Astrocyte (in vitro differentiated cells and primary cell): ENCODE results near the gene ATP6V1G2. TPM values are rescaled to one million over a fixed set of nuclear protein-coding genes. Genes with fewer than 3 reads are reported as not detected.

ENCODE experiments used
- DNase-seq: peaks from one replicate; pipeline ENCODE4 v3.0.0-alpha.2; 2010; ENCODE audit warnings: low read depth
- FAIRE-seq: peaks from 2 replicates; lab custom pipeline; 2011; peaks lifted over from hg19 to GRCh38; lab: Jason Lieb, UNC
- H2AFZ ChIP-seq: 2 replicates; pipeline ENCODE4 v1.6.0; 2012; ENCODE audit warnings: low read depth, low read length, inconsistent platforms
- H3K27ac ChIP-seq: 2 replicates; pipeline ENCODE4 v1.5.1; 2011; ENCODE audit warnings: low read depth, low read length, inconsistent platforms
- H3K27me3 ChIP-seq: 2 replicates; pipeline ENCODE4 v1.6.0; 2011; ENCODE audit warnings: low read length, inconsistent platforms; ENCODE audit not compliant: insufficient read depth
- H3K36me3 ChIP-seq: 2 replicates; pipeline ENCODE4 v1.5.1; 2011; ENCODE audit warnings: low read length, inconsistent platforms; ENCODE audit not compliant: insufficient read depth
- H3K4me1 ChIP-seq: 2 replicates; pipeline ENCODE4 v1.5.1; 2011; ENCODE audit warnings: low read length, inconsistent platforms; ENCODE audit not compliant: insufficient read depth
- H3K4me2 ChIP-seq: 2 replicates; pipeline ENCODE4 v1.6.0; 2012; ENCODE audit warnings: low read length, inconsistent platforms
- H3K4me3 ChIP-seq: 2 replicates; pipeline ENCODE4 v1.5.1; 2011; ENCODE audit warnings: low read depth, mild to moderate bottlenecking, low read length, inconsistent platforms; ENCODE audit not compliant: insufficient read depth
- H3K79me2 ChIP-seq: 2 replicates; pipeline ENCODE4 v1.6.0; 2012; ENCODE audit warnings: mild to moderate bottlenecking, low read length, inconsistent platforms; ENCODE audit not compliant: insufficient read depth
- H3K9ac ChIP-seq: 2 replicates; pipeline ENCODE4 v1.6.0; 2012; ENCODE audit warnings: mild to moderate bottlenecking, low read length, inconsistent platforms
- H3K9me3 ChIP-seq: 2 replicates; pipeline ENCODE4 v1.5.1; 2012; ENCODE audit warnings: low read depth, mild to moderate bottlenecking, low read length, inconsistent platforms; ENCODE audit not compliant: insufficient read depth
- H4K20me1 ChIP-seq: 2 replicates; pipeline ENCODE4 v1.6.0; 2012; ENCODE audit warnings: low read length, inconsistent platforms; ENCODE audit not compliant: insufficient read depth
- H3K27ac Mint-ChIP-seq: one replicate; pipeline ENCODE4 v1.8.0; 2021; ENCODE audit warnings: mild to moderate bottlenecking, mixed read lengths; ENCODE audit not compliant: unreplicated experiment
- H3K27me3 Mint-ChIP-seq: one replicate; pipeline ENCODE4 v1.8.0; 2021; ENCODE audit warnings: low read depth, mixed read lengths; ENCODE audit not compliant: unreplicated experiment
- H3K36me3 Mint-ChIP-seq: one replicate; pipeline ENCODE4 v1.8.0; 2021; ENCODE audit warnings: low read depth, mixed read lengths; ENCODE audit not compliant: unreplicated experiment
- H3K4me1 Mint-ChIP-seq: one replicate; pipeline ENCODE4 v1.8.0; 2021; ENCODE audit warnings: low read depth, mixed read lengths; ENCODE audit not compliant: unreplicated experiment
- H3K4me3 Mint-ChIP-seq: one replicate; pipeline ENCODE4 v1.8.0; 2021; ENCODE audit warnings: mild to moderate bottlenecking, moderate library complexity, mixed read lengths; ENCODE audit not compliant: unreplicated experiment
- H3K9me3 Mint-ChIP-seq: one replicate; pipeline ENCODE4 v1.8.0; 2021; ENCODE audit warnings: mild to moderate bottlenecking, mixed read lengths; ENCODE audit not compliant: unreplicated experiment
- EZH2 ChIP-seq: IDR thresholded peaks from 2 replicates; pipeline ENCODE4 v1.6.1; 2012; ENCODE audit warnings: mild to moderate bottlenecking, low read length, inconsistent platforms; ENCODE audit not compliant: insufficient read depth
- total RNA-seq: library from RNA; stranded (reverse); gene quantifications from 2 replicates; pipeline ENCODE4 v1.2.1, GENCODE V29; 2021
- TF ChIP-seq, protein P1 (sequence below): IDR thresholded peaks from 2 replicates; pipeline ENCODE4 v1.5.1; 2011; ENCODE audit warnings: low read depth, mild to moderate bottlenecking, inconsistent platforms, low read length, moderate library complexity; ENCODE audit not compliant: insufficient read depth

The ATP6V1G2 gene
- total RNA-seq, 1 donor from 2014 or later = 2.6 TPM

DNA sequence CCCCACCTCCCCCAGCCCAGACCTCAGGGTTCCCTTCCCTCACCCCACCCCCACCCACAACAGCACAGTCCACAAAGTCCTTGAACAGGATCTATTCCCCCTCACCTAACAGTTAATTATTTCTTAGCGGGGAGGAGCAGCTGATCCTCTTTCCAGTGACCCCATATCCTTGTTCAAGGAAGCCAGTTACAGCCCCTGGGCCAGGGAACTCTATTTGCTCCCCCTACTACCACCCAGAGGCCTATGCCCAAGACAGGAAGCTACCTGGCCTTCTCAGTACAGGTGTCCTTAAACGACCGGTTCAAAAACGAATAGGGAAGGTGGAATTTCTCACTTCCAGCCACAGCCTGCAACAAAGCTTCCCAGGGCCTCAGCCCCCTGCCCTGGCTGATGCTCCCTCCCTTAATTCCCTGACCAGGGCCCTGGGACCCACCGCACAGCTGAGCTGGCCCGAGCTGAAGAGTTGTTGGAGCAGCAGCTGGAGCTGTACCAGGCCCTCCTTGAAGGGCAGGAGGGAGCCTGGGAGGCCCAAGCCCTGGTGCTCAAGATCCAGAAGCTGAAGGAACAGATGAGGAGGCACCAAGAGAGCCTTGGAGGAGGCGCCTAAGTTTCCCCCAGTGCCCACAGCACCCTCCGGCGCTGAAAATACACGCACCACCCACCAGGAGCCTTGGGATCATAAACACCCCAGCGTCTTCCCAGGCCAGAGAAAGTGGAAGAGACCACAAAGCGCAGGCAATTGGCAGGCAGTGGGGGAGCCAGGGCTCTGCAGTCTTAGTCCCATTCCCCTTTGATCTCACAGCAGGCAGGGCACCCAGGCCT, 16.9 kb downstream of the ATP6V1G2 start:
- no peaks in the 10 kb centered on the region for H3K27me3 ChIP-seq
- Mint-ChIP-seq H3K27me3 (no peaks in the 10 kb centered on the region), H3K36me3 (peaks cover 6% of the 10 kb centered on the region), H3K27ac (no peak overlapping the region), H3K9me3 (no peaks in the 10 kb centered on the region), H3K4me3 (no peak overlapping the region), H3K4me1 (peaks cover 7% of the 10 kb centered on the region)
- H3K36me3 ChIP-seq = peaks cover 39% of the 10 kb centered on the region
- no peak overlapping the region for H2AFZ ChIP-seq
- TF ChIP-seq, protein P1, sequence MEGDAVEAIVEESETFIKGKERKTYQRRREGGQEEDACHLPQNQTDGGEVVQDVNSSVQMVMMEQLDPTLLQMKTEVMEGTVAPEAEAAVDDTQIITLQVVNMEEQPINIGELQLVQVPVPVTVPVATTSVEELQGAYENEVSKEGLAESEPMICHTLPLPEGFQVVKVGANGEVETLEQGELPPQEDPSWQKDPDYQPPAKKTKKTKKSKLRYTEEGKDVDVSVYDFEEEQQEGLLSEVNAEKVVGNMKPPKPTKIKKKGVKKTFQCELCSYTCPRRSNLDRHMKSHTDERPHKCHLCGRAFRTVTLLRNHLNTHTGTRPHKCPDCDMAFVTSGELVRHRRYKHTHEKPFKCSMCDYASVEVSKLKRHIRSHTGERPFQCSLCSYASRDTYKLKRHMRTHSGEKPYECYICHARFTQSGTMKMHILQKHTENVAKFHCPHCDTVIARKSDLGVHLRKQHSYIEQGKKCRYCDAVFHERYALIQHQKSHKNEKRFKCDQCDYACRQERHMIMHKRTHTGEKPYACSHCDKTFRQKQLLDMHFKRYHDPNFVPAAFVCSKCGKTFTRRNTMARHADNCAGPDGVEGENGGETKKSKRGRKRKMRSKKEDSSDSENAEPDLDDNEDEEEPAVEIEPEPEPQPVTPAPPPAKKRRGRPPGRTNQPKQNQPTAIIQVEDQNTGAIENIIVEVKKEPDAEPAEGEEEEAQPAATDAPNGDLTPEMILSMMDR = no peak
- TF ChIP-seq EZH2 = no peak
- FAIRE-seq (no peak), DNase-seq (no peak)
- peaks cover 16% of the 10 kb centered on the region for H3K79me2 ChIP-seq
- no peak overlapping the region for H3K4me2 ChIP-seq
- no peak overlapping the region for H3K9ac ChIP-seq
- H3K27ac ChIP-seq = no peak overlapping the region
- no peaks in the 10 kb centered on the region for H3K9me3 ChIP-seq
- peaks cover 8% of the 10 kb centered on the region for H3K4me1 ChIP-seq
- H3K4me3 ChIP-seq = no peak overlapping the region
- peaks cover 68% of the 10 kb centered on the region for H4K20me1 ChIP-seq

DNA sequence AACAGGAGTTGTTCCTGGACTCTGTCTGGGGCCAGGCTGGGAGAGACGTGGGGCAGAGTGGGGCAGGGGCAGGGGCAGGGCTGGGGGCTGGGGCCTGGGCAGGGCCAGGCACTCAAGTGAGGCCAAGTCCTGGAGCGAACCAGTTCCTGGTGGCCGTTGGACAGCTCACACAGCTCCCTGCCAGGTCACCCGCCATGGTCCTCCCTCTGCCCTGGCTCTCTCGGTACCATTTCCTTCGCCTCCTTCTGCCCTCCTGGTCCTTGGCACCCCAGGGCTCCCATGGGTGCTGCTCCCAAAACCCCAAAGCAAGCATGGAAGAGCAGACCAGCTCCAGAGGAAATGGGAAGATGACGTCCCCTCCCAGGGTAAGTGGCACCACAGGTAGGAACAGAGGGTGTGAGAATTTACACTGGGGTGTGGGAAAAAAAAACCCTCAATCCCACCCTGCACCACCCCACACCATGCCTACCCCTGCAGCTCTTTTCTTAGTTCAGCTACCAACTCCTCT, 17.5 kb downstream of the ATP6V1G2 start, which contains the start of gene MCCD1:
Gene MCCD1, plus strand, starts transcription at position 142 of the 508 bp plus-strand sequence. Its CDS starts 53 bp downstream, at position 195.
- FAIRE-seq (no peak), DNase-seq (no peak)
- no peak for TF ChIP-seq EZH2
- TF ChIP-seq, protein P1 = no peak
- Mint-ChIP-seq H3K4me3 (no peak within 1 kb of the TSS), H3K9me3 (no peaks in the 10 kb centered on the region), H3K4me1 (peaks cover 7% of the 10 kb centered on the region), H3K36me3 (peaks cover 6% of the 10 kb centered on the region), H3K27ac (no peak within 1 kb of the TSS), H3K27me3 (no peaks in the 10 kb centered on the region)
- H3K36me3 ChIP-seq = peaks cover 34% of the 10 kb centered on the region
- no peak within 1 kb of the TSS for H2AFZ ChIP-seq
- H3K9me3 ChIP-seq = no peaks in the 10 kb centered on the region
- peaks cover 62% of the 10 kb centered on the region for H4K20me1 ChIP-seq
- no peak within 1 kb of the TSS for H3K4me2 ChIP-seq
- no peak within 1 kb of the TSS for H3K4me3 ChIP-seq
- H3K27me3 ChIP-seq = no peaks in the 10 kb centered on the region
- peaks cover 9% of the 10 kb centered on the region for H3K79me2 ChIP-seq
- no peak within 1 kb of the TSS for H3K9ac ChIP-seq
- H3K4me1 ChIP-seq = peaks cover 8% of the 10 kb centered on the region
- H3K27ac ChIP-seq = no peak within 1 kb of the TSS
